ENCODE results near the gene VARS2. TPM values are rescaled to one million over a fixed set of nuclear protein-coding genes. Genes with fewer than 3 reads are reported as not detected.
"Not testable (repeated sequence)": the region's sequence is repeated elsewhere in the genome, so short reads cannot be mapped to it uniquely, and the experiment has no call there.

The VARS2 gene
- total RNA-seq, 1 donor from 2014 or later, result 79.4 TPM

- Mint-ChIP-seq H3K27me3 (no peaks in the 10 kb centered on the region), H3K4me3 (no peak overlapping the region), H3K36me3 (peaks cover 11% of the 10 kb centered on the region), H3K9me3 (no peaks in the 10 kb centered on the region), H3K4me1 (ENCODE audit: unreplicated experiment) (no peaks in the 10 kb centered on the region), H3K27ac (no peak overlapping the region)
- DNase-seq (ENCODE audit: extremely low spot score, unreplicated experiment), result no peak
- TF ChIP-seq CTCF (conservative IDR thresholded peaks at IDR 0.05), result no peak
Observed at GRCh38 chr6:30922447-30922852, 8.4 kb downstream of the VARS2 start.

GRCh38 chr6:30924040-30924627, 10.1 kb downstream of the VARS2 start:
- H3K27ac Mint-ChIP-seq; H3K27me3 Mint-ChIP-seq; H3K4me1 Mint-ChIP-seq (ENCODE audit: unreplicated experiment); H3K9me3 Mint-ChIP-seq; H3K4me3 Mint-ChIP-seq; DNase-seq (ENCODE audit: extremely low spot score, unreplicated experiment): not testable (repeated sequence)
- H3K36me3 Mint-ChIP-seq, result peaks cover 25% of the 10 kb centered on the region

GRCh38 chr6:30926644-30927043, 12.6 kb downstream of the VARS2 start:
- no peak overlapping the region for H3K4me3 Mint-ChIP-seq
- H3K27ac Mint-ChIP-seq, result peak overlapping the region; percentile 64
- H3K4me1 Mint-ChIP-seq (ENCODE audit: unreplicated experiment), result peaks cover 3% of the 10 kb centered on the region
- no peaks in the 10 kb centered on the region for H3K27me3 Mint-ChIP-seq
- H3K36me3 Mint-ChIP-seq, result peaks cover 25% of the 10 kb centered on the region
- no peak for DNase-seq (ENCODE audit: extremely low spot score, unreplicated experiment)
- H3K9me3 Mint-ChIP-seq, result peaks cover 5% of the 10 kb centered on the region
- TF ChIP-seq CTCF (conservative IDR thresholded peaks at IDR 0.05), result no peak

- H3K27me3 Mint-ChIP-seq; H3K4me3 Mint-ChIP-seq; H3K4me1 Mint-ChIP-seq (ENCODE audit: unreplicated experiment); H3K27ac Mint-ChIP-seq; H3K9me3 Mint-ChIP-seq; DNase-seq (ENCODE audit: extremely low spot score, unreplicated experiment): not testable (repeated sequence)
- H3K36me3 Mint-ChIP-seq, result peaks cover 25% of the 10 kb centered on the region
Observed at GRCh38 chr6:30927080-30927479, 13.0 kb downstream of the VARS2 start.

GRCh38 chr6:30928677-30929076, 14.6 kb downstream of the VARS2 start:
- H3K4me1 Mint-ChIP-seq (ENCODE audit: unreplicated experiment), result peaks cover 13% of the 10 kb centered on the region
- peaks cover 25% of the 10 kb centered on the region for H3K36me3 Mint-ChIP-seq
- peaks cover 5% of the 10 kb centered on the region for H3K9me3 Mint-ChIP-seq
- H3K27me3 Mint-ChIP-seq, result no peaks in the 10 kb centered on the region
- DNase-seq (ENCODE audit: extremely low spot score, unreplicated experiment), result no peak
- TF ChIP-seq CTCF (conservative IDR thresholded peaks at IDR 0.05), result no peak
- H3K4me3 Mint-ChIP-seq, result no peak overlapping the region
- H3K27ac Mint-ChIP-seq, result no peak overlapping the region

GRCh38 chr6:30930506-30930905, 16.5 kb downstream of the VARS2 start:
- H3K36me3 Mint-ChIP-seq, result peaks cover 25% of the 10 kb centered on the region
- no peaks in the 10 kb centered on the region for H3K27me3 Mint-ChIP-seq
- no peak overlapping the region for H3K27ac Mint-ChIP-seq
- H3K4me1 Mint-ChIP-seq (ENCODE audit: unreplicated experiment), result peaks cover 13% of the 10 kb centered on the region
- H3K4me3 Mint-ChIP-seq, result no peak overlapping the region
- no peak for TF ChIP-seq CTCF (conservative IDR thresholded peaks at IDR 0.05)
- DNase-seq (ENCODE audit: extremely low spot score, unreplicated experiment), result no peak
- H3K9me3 Mint-ChIP-seq, result peaks cover 5% of the 10 kb centered on the region

- Mint-ChIP-seq H3K9me3 (peaks cover 5% of the 10 kb centered on the region), H3K36me3 (peaks cover 23% of the 10 kb centered on the region), H3K4me3 (no peak overlapping the region), H3K4me1 (ENCODE audit: unreplicated experiment) (peaks cover 17% of the 10 kb centered on the region), H3K27me3 (peaks cover 3% of the 10 kb centered on the region), H3K27ac (peak overlapping the region; percentile 66)
- no peak for TF ChIP-seq CTCF (conservative IDR thresholded peaks at IDR 0.05)
- DNase-seq (ENCODE audit: extremely low spot score, unreplicated experiment), result no peak
Observed at GRCh38 chr6:30931272-30931671, 17.2 kb downstream of the VARS2 start.
